AG09309 (cell line): ENCODE measurements around the gene CD70.
"Not testable (repeated sequence)": the region's sequence is repeated elsewhere in the genome, so short reads cannot be mapped to it uniquely, and the experiment has no call there.

Source experiments
- DNase-seq: peaks from one replicate; pipeline ENCODE4 v3.0.0-alpha.2; 2010; ENCODE audit warnings: low read depth
- H3K4me3 ChIP-seq: 2 replicates; pipeline ENCODE4 v1.5.1; 2011; ENCODE audit warnings: mild to moderate bottlenecking, low read depth, low read length, moderate library complexity; ENCODE audit not compliant: control insufficient read depth
- CTCF ChIP-seq: IDR thresholded peaks from 2 replicates; pipeline ENCODE4 v1.5.1; 2011; ENCODE audit warnings: mild to moderate bottlenecking, low read depth, low read length, inconsistent platforms; ENCODE audit not compliant: insufficient read depth, control insufficient read depth; ENCODE audit errors: missing control alignments

The CD70 gene

GRCh38 chr19:6590827-6591319, at the start of gene CD70:
TSS of gene CD70 (minus strand) at chr19:6591150. CDS start at chr19:6591002, 148 bp downstream.
- no peak for DNase-seq

GRCh38 chr19:6640333-6640732, 49.4 kb upstream of the CD70 start:
- H3K4me3 ChIP-seq, DNase-seq: not testable (repeated sequence)

More at GRCh38 chr19:6590827-6591319, at the start of gene CD70:
- H3K4me3 ChIP-seq = no peak within 1 kb of the TSS
- TF ChIP-seq CTCF = no peak

GRCh38 chr19:6639439-6639838, 48.5 kb upstream of the CD70 start:
- no peak for TF ChIP-seq CTCF
- H3K4me3 ChIP-seq = no peak overlapping the region
- DNase-seq = no peak

- not testable (repeated sequence) for H3K4me3 ChIP-seq, DNase-seq
These were observed 42.5 kb upstream of the CD70 start for GRCh38 chr19:6633456-6633813.

- DNase-seq = peak; percentile 14
- not testable (repeated sequence) for H3K4me3 ChIP-seq
- TF ChIP-seq CTCF = peak; percentile 77
These were observed 42.0 kb upstream of the CD70 start for GRCh38 chr19:6632747-6633455.

GRCh38 chr19:6632002-6632621, 41.2 kb upstream of the CD70 start:
- TF ChIP-seq CTCF = peak; percentile 89
- DNase-seq = peak; percentile 25

GRCh38 chr19:6626764-6627163, 35.8 kb upstream of the CD70 start:
- no peak for TF ChIP-seq CTCF
- no peak for DNase-seq
- H3K4me3 ChIP-seq = no peak overlapping the region

More at GRCh38 chr19:6632002-6632621, 41.2 kb upstream of the CD70 start:
- no peak overlapping the region for H3K4me3 ChIP-seq
